Stimulated activated CD8-positive, alpha-beta memory T cell treated with anti-CD3 and anti-CD28 coated beads, Interleukin-7, amount 100 ng/mL, for 4 hours (primary cell): Measurements from ENCODE around the gene TBC1D19.
A peak's percentile ranks its signal among the peaks of the same experiment; 100 is the strongest.

Experiments used
- DNase-seq, 2 donors: peaks; one replicate each; pipeline ENCODE4 v3.0.0-alpha.2; 2020; ENCODE audit warnings: low read depth in 2 of 2

TBC1D19 gene

DNA sequence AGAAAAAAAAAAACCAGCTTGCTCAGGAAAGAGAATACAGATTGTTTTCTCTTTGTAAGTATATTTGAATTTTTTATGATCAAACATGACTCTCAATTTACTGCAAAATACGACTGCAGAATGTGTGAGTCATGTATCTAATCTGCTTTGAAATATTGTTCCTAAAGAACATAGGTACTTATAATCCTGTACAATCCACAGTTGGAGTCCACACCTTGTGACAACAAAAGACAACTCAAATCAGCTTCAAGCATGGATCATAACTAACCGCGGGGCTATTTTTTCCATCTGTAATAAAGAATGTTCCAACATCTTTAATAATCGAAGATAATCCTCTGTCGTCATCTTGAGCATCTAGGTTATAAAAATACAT is 198.9 kb downstream of the TBC1D19 start:
- no peak for DNase-seq

GRCh38 chr4:26784207-26784865 is 200.5 kb downstream of the TBC1D19 start:
- no peak for DNase-seq

DNA sequence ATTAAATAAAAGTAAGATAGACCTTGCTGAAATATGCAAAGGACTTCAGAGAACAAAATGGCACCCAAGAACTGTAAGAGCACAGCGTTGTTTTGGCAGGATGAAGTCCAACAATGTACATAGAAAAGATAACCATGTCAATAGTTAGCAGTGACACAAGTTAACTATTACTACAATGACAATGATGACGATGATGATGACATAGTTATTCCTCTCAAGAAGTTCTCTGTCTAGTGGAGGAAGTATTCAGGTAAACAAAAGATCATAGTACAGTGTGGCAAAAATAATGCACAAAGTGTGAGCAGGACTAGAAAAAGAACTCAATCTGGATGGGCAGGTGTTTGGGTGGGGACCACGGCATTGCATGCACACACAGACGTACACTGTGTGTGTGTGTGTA is 201.4 kb downstream of the TBC1D19 start:
- no peak for DNase-seq

GRCh38 chr4:26785810-26786209 is 201.9 kb downstream of the TBC1D19 start:
- DNase-seq, result no peak

DNA sequence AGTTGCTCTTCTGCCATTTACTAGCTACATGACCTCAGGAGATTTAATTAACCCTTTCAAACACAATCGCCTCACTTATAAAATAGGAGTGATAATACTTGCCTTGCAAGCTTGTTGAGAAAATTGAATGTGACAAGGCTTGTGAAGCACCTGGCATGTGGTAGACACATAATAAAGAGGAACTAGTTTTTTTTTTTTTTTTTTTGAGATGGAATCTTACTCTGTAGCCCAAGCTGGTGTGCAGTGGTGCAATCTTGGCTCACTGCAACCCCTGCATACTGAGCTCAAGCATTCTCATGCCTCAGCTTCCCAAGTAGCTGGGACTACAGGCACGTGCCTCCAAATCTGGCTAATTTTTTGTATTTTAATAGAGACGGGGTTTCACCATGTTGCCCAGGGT is 203.0 kb downstream of the TBC1D19 start:
- no peak for DNase-seq

- DNase-seq, result peak in 1 of 2 donors; percentile 8
These were observed 203.8 kb downstream of the TBC1D19 start for GRCh38 chr4:26787461-26788340.

- DNase-seq, result no peak
These were observed 204.5 kb downstream of the TBC1D19 start for GRCh38 chr4:26788341-26788733.

DNA sequence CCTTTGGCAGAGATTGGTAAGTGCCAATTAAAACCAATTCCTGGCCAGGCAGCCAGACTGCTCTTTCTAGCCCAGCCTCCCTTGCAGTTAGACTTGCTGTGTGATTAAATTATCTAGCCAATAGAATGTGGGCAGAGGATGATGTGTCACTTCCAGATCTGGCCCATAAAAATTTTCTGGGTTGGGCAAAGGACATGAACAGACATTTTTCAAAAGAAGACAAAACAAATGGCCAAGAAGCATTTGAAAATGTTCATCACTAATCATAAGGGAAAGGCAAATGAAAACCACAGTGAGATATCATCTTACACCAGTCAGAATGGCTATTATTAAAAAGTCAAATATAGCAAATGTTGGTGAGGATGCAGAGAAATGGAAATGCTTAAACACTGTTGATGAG is 205.3 kb downstream of the TBC1D19 start:
- no peak for DNase-seq

DNA sequence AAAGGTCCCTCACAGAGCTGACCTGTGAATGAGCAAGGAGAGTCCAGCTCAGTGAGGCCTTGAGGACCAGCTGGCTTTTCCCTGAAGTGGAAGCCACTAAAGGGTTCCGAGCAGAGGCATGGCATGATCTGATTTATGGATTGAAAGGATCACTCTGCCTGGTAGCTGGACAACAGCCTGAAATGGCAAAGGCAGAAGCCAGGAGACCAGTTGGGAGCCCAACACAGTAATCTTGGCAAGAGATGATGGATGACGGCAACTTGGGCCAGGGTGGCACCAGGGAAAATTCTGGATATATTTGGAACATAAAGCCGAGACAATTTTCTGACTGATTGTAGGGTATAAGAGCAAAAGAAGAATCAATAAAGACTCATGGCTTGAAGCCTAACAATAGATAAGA is 207.5 kb downstream of the TBC1D19 start:
- no peak for DNase-seq

- DNase-seq, result no peak
These were observed 208.8 kb downstream of the TBC1D19 start for GRCh38 chr4:26792639-26793038.

GRCh38 chr4:26793735-26794134 is 209.9 kb downstream of the TBC1D19 start:
- DNase-seq, result no peak

GRCh38 chr4:26796081-26796480 is 212.2 kb downstream of the TBC1D19 start:
- DNase-seq, result no peak

GRCh38 chr4:26802790-26803189 is 218.9 kb downstream of the TBC1D19 start:
- no peak for DNase-seq

DNA sequence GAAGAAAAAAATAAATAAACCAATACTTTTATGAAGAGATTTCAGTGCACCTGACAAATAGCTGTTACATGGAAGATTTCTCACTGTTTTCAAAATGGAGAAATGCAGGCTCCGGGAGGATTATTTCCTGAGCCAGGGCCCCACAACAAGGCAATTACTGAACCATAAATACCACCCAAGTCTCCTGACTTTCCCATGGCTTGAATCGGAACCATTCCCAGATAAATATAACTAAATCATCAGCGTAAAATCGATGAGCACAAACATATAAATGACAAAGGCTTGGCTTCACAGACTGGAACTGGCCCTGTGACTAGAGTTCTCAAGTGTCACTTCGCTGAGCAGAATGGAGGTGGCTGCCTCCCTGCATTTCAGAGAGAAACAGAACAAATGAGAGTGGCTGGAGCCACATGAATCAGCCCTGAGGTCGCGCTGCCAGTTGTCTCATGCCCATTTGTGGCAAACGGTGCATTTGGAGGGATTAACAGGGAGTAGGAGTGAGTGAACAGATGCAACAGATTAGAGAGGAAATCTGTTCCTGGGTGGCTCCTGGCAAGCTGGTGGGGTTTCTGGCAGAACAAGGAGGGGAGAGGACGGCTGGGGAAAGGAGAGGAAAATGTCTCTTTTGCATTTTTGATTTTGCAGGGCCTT is 219.5 kb downstream of the TBC1D19 start:
- no peak for DNase-seq

- DNase-seq, result no peak
These were observed 220.6 kb downstream of the TBC1D19 start for GRCh38 chr4:26804451-26804850.

- no peak for DNase-seq
These were observed 221.0 kb downstream of the TBC1D19 start for GRCh38 chr4:26804925-26805324.
